HepG2 (cell line): ENCODE data around the gene ACACB. TPM values are rescaled to one million over a fixed set of nuclear protein-coding genes. Genes with fewer than 3 reads are reported as not detected.

Experiments used
- ATAC-seq: fragments of 200-7000 bp; cut with Tn5 transposase; 3 replicates; pipeline ENCODE4 v1.9.1; 2020; ENCODE audit warnings: mild to moderate bottlenecking, moderate library complexity
- BruUV-seq: library from RNA; stranded (reverse); fragments of 400-500 nt; replicated peaks from 2 replicates; lab custom pipeline; 2021; lab: Mats Ljungman, UMichigan
- CTCF ChIA-PET: fragments of 300-600 bp; formaldehyde crosslinking; extraction: SDS; loops from one replicate; lab custom pipeline; 2021; ENCODE audit warnings: low total read pairs, inconsistent platforms, low intra/inter-chr PET ratio; lab: Yijun Ruan, JAX
- POLR2A ChIA-PET: fragments of 350-600 bp; sonication (Branson Sonifier 250); formaldehyde crosslinking; loops from one replicate; lab custom pipeline; 2020; ENCODE audit warnings: antibody characterized with exemption, inconsistent platforms; lab: Yijun Ruan, JAX
- DNase-seq: peaks from one replicate; pipeline ENCODE4 v3.0.0-alpha.2; 2015; ENCODE audit warnings: low spot score
- FAIRE-seq: peaks from 3 replicates; lab custom pipeline; 2011; peaks lifted over from hg19 to GRCh38; lab: Jason Lieb, UNC
- H2AFZ ChIP-seq: one replicate; pipeline ENCODE4 v1.6.1; 2011; ENCODE audit warnings: low read length, inconsistent platforms
- H3K27ac ChIP-seq: fragments of 300-600 bp; 3 replicates; pipeline ENCODE4 v1.8.0; 2011; ENCODE audit warnings: mixed run types, mild to moderate bottlenecking, mixed read lengths, low read length, inconsistent platforms; ENCODE audit not compliant: insufficient read depth; ENCODE audit errors: extremely low read length
- H3K27me3 ChIP-seq, 2 experiments: fragments of 200-600 bp in 1 of 2; 2 replicates in 1 of 2; 3 replicates in 1 of 2; pipeline versions ENCODE4 v1.6.0 to v1.8.0; 2011; ENCODE audit warnings: low read length in 2 of 2, mild to moderate bottlenecking in 2 of 2, moderate library complexity in 2 of 2, inconsistent platforms in 1 of 2; ENCODE audit not compliant: insufficient read depth in 2 of 2, control insufficient read depth in 1 of 2
- H3K36me3 ChIP-seq, 2 experiments: fragments of 200-600 bp in 1 of 2; replicated peaks in 1 of 2; 2 replicates in 1 of 2; 3 replicates in 1 of 2; pipeline versions ENCODE4 v1.5.1 to v1.8.0; 2011; ENCODE audit warnings: low read length in 2 of 2, inconsistent platforms in 1 of 2; ENCODE audit not compliant: insufficient read depth in 2 of 2, control insufficient read depth in 1 of 2
- H3K4me1 ChIP-seq: 2 replicates; pipeline ENCODE4 v1.5.1; 2012; ENCODE audit warnings: low read length, inconsistent platforms; ENCODE audit not compliant: insufficient read depth
- H3K4me2 ChIP-seq: 2 replicates; pipeline ENCODE4 v1.6.0; 2011; ENCODE audit warnings: low read depth, low read length, inconsistent platforms
- H3K4me3 ChIP-seq, 3 experiments: fragments of 200-600 bp in 1 of 3; sonication (generic), shearing (Covaris generic) in 1 of 3; replicated peaks in 1 of 3; 2 replicates each; pipeline ENCODE4 v1.5.1; 2011 to 2016; ENCODE audit warnings: low read length in 3 of 3, inconsistent platforms in 2 of 3, low read depth in 2 of 3, mild to moderate bottlenecking in 2 of 3, control low read depth in 1 of 3, mixed read lengths in 1 of 3; ENCODE audit not compliant: insufficient read depth in 1 of 3
- H3K79me2 ChIP-seq: one replicate; pipeline ENCODE4 v1.6.1; 2011; ENCODE audit warnings: low read length, inconsistent platforms; ENCODE audit not compliant: insufficient read depth
- H3K9ac ChIP-seq: 2 replicates; pipeline ENCODE4 v1.6.0; 2011; ENCODE audit warnings: mild to moderate bottlenecking, low read depth, low read length, inconsistent platforms; ENCODE audit not compliant: insufficient read depth
- H3K9me3 ChIP-seq: 2 replicates; pipeline ENCODE4 v1.5.1; 2012; ENCODE audit warnings: mild to moderate bottlenecking, low read length
- H4K20me1 ChIP-seq: 2 replicates; pipeline ENCODE4 v1.6.0; 2011; ENCODE audit warnings: inconsistent platforms, mild to moderate bottlenecking, low read length, moderate library complexity; ENCODE audit not compliant: insufficient read depth
- EP300 ChIP-seq, 3 experiments: sonication (generic) in 1 of 3; formaldehyde crosslinking in 1 of 3; IDR thresholded peaks; 2 replicates each; pipeline versions ENCODE4 v1.5.1 to v1.6.1; 2011 to 2020; ENCODE audit warnings: low read depth in 2 of 3, low read length in 2 of 3, borderline replicate concordance in 1 of 3, improper control_type of control experiment in 1 of 3, mild to moderate bottlenecking in 1 of 3, missing genetic modification reagents in 1 of 3, moderate library complexity in 1 of 3
- FUBP1 ChIP-seq: sonication (generic); formaldehyde crosslinking; IDR thresholded peaks from 2 replicates; pipeline ENCODE4 v1.5.1; 2020; ENCODE audit warnings: missing genetic modification reagents, mild to moderate bottlenecking, borderline replicate concordance
- GZF1 ChIP-seq: sonication (generic); formaldehyde crosslinking; IDR thresholded peaks from 2 replicates; pipeline ENCODE4 v1.5.1; 2020; ENCODE audit warnings: mild to moderate bottlenecking, missing genetic modification reagents
- HNRNPH1 ChIP-seq: fragments of 200-400 bp; formaldehyde crosslinking; optimal IDR thresholded peaks from 2 replicates; pipeline ENCODE3; 2017; ENCODE audit warnings: mild to moderate bottlenecking, low read depth, low read length
- KDM5B ChIP-seq: sonication (generic); formaldehyde crosslinking; IDR thresholded peaks from 2 replicates; pipeline ENCODE4 v1.4.0; 2020; ENCODE audit warnings: missing genetic modification reagents, mild to moderate bottlenecking, borderline replicate concordance
- KMT2B ChIP-seq: IDR thresholded peaks from 2 replicates; pipeline ENCODE4 v1.6.1; 2016; ENCODE audit warnings: missing genetic modification reagents, missing compliant biosample characterization
- NFKBIZ ChIP-seq: IDR thresholded peaks from 2 replicates; pipeline ENCODE4 v1.6.1; 2018; ENCODE audit warnings: missing genetic modification reagents, missing compliant biosample characterization
- SOX6 ChIP-seq, 2 experiments: fragments of 450-650 bp in 1 of 2; sonication (generic) in 1 of 2; formaldehyde crosslinking in 1 of 2; IDR thresholded peaks; 2 replicates each; pipeline versions ENCODE4 v1.4.0 to v1.6.1; 2017 to 2020; ENCODE audit warnings: antibody characterized with exemption in 1 of 2, mild to moderate bottlenecking in 1 of 2, missing genetic modification reagents in 1 of 2
- THAP9 ChIP-seq: sonication (generic); formaldehyde crosslinking; IDR thresholded peaks from 2 replicates; pipeline ENCODE4; 2020; ENCODE audit warnings: missing genetic modification reagents, mild to moderate bottlenecking, borderline replicate concordance
- THYN1 ChIP-seq: sonication (generic); formaldehyde crosslinking; IDR thresholded peaks from 2 replicates; pipeline ENCODE4 v1.8.1; 2023; ENCODE audit warnings: low read depth, mild to moderate bottlenecking, moderate library complexity, missing genetic modification reagents, borderline replicate concordance
- ZBTB44 ChIP-seq: sonication (generic); formaldehyde crosslinking; IDR thresholded peaks from 2 replicates; pipeline ENCODE4 v1.4.0; 2020; ENCODE audit warnings: missing genetic modification reagents
- ZNF644 ChIP-seq: IDR thresholded peaks from 2 replicates; pipeline ENCODE4 v1.6.1; 2016; ENCODE audit warnings: low read depth
- ZSCAN29 ChIP-seq: sonication (generic); formaldehyde crosslinking; conservative IDR thresholded peaks from 2 replicates; pipeline ENCODE4 v1.4.0; 2020; ENCODE audit warnings: mild to moderate bottlenecking, missing genetic modification reagents
- WGBS: methylation state at CpG from one replicate; pipeline ENCODE4 v1.1.6; 2017; ENCODE audit warnings: low lambda C conversion rate; 5-methylcytosine and 5-hydroxymethylcytosine counted together
- in situ Hi-C: cut with HindIII; loops from 2 replicates; pipeline ENCODE4 v1.10.0; 2017; ENCODE audit warnings: low pct_unique_long_range_greater_than_20kb; ENCODE audit not compliant: extremely low pct_ligation_motif_present
- intact Hi-C: fragments of 100-400 bp; cut with micrococcal nuclease; formaldehyde crosslinking; loops from one replicate; pipeline ENCODE4 v1.10.0; 2022; ENCODE audit not compliant: unreplicated experiment
- polyA plus RNA-seq, 8 experiments: library from polyadenylated mRNA; depleted of rRNA in 3 of 8; stranded (reverse) in 7 of 8; unstranded in 1 of 8; fragments of >200 nt; fragmentation: Illumina TruSeq in 4 of 8; extraction: Trizol in 4 of 8; gene quantifications; 2 replicates each; pipeline versions ENCODE4 v1.2.1 to v1.2.3, GENCODE V29; 2011 to 2016; ENCODE audit warnings: low read depth in 4 of 8, missing spikeins in 1 of 8, mixed read lengths in 1 of 8; ENCODE audit not compliant: insufficient read depth in 1 of 8
- total RNA-seq, 5 experiments: library from RNA; depleted of rRNA; stranded (reverse); fragments of >200 nt; fragmentation: Illumina TruSeq; extraction: Trizol; gene quantifications; 2 replicates each; pipeline ENCODE4 v1.2.3, GENCODE V29; 2016; ENCODE audit warnings: low read depth in 1 of 5

ACACB gene
- total and polyA plus RNA-seq, 2 of the 13 experiments (the other 11 are each of a cell fraction or from before 2014, with no cell fraction given): 6.2 to 8.6 TPM

GRCh38 chr12:109199324-109199723, 82.9 kb downstream of the ACACB start:
- ChIA-PET POLR2A (interaction anchor here (2.6 kb wide), 1 partner anchor 49 kb away, joined by 15 read pairs; no protein-coding TSS in a partner anchor), CTCF (no interaction called here)
- intact Hi-C loops: loop anchor here (5.0 kb wide), 1 partner anchor 48 kb away; no protein-coding TSS in a partner anchor
- FAIRE-seq (no peak), ATAC-seq (no peak), DNase-seq (no peak)
- H3K9ac ChIP-seq: no peak overlapping the region
- no TSS peak for BruUV-seq
- no peaks in the 10 kb centered on the region for H3K27me3 ChIP-seq
- H3K4me2 ChIP-seq: no peak overlapping the region
- H3K9me3 ChIP-seq: no peaks in the 10 kb centered on the region
- in situ Hi-C loops: no loop called here
- H3K79me2 ChIP-seq: no peaks in the 10 kb centered on the region
- H3K27ac ChIP-seq: peak overlapping the region; percentile 88
- H3K36me3 ChIP-seq: peaks cover 4 to 25% of the 10 kb centered on the region in 2 experiments; a peak in 4 of 5 replicates
- H3K4me3 ChIP-seq: no peak overlapping the region
- 0 out of 2 replicates have a peak, but pooled peaks cover 2% of the 10 kb centered on the region for H4K20me1 ChIP-seq
- no peak overlapping the region for H2AFZ ChIP-seq
- H3K4me1 ChIP-seq: peaks cover 36% of the 10 kb centered on the region
- 95% methylated on average over 11 of the region's 11 CpGs for WGBS
- TF ChIP-seq FUBP1 (no peak), ZNF644 (CRISPR knock-in tag) (no peak), SOX6 (IDR thresholded peaks at IDR 0.05) (no peak), SOX6 (CRISPR knock-in tag; IDR thresholded peaks at IDR 0.05) (no peak), THYN1 (no peak), KDM5B (CRISPR knock-in tag) (no peak), HNRNPH1 (no peak), KMT2B (CRISPR knock-in tag) (no peak), NFKBIZ (CRISPR knock-in tag) (no peak), ZSCAN29 (CRISPR knock-in tag) (no peak), EP300 (IDR thresholded peaks at IDR 0.05; ENCODE audit: low read depth in 2 of 2, low read length in 2 of 2) (no peak), EP300 (CRISPR knock-in tag; IDR thresholded peaks at IDR 0.05; ENCODE audit: borderline replicate concordance) (no peak), THAP9 (no peak), GZF1 (CRISPR knock-in tag) (no peak), ZBTB44 (CRISPR knock-in tag) (no peak)
